G401 (cell line): Measurements from ENCODE around the gene BTBD1. TPM values are rescaled to one million over a fixed set of nuclear protein-coding genes. Genes with fewer than 3 reads are reported as not detected.

Experiments used
- DNase-seq: peaks from one replicate; pipeline ENCODE4 v3.0.0-alpha.2; 2015; ENCODE audit warnings: low spot score
- in situ Hi-C: cut with HindIII; loops from 2 replicates; pipeline ENCODE4 v1.10.0; 2016; ENCODE audit warnings: low sequenced_read_pairs, mixed read lengths
- total RNA-seq: library from RNA; depleted of rRNA; stranded (reverse); fragments of >200 nt; shearing (Covaris generic); gene quantifications from 2 replicates; pipeline ENCODE4 v1.2.3, GENCODE V29; 2014; rRNA removed

The BTBD1 gene
- total RNA-seq, 1 experiment from 2014 or later, result 136 TPM

GRCh38 chr15:82968066-82968465, 99.0 kb downstream of the BTBD1 start:
- DNase-seq, result no peak
- in situ Hi-C loops, result no loop called here

GRCh38 chr15:82966671-82967071, 100.4 kb downstream of the BTBD1 start:
- in situ Hi-C loops, result no loop called here
- DNase-seq, result no peak

Other genes with a start within 250 kb of the BTBD1 start
- gene HOMER2, start 114.5 kb downstream of the BTBD1 start, total RNA-seq, result 36.0 and 40.4 TPM in 2 replicates
- gene RAMAC, start 81.0 kb downstream of the BTBD1 start, total RNA-seq, result 26.8 and 38.9 TPM in 2 replicates
- 15.7 and 21.2 TPM in 2 replicates for gene C15orf40, start 55.6 kb downstream of the BTBD1 start, total RNA-seq
- gene TM6SF1, start 40.4 kb upstream of the BTBD1 start, total RNA-seq, result not detected in 2 replicates
- gene HDGFL3, start 140.6 kb upstream of the BTBD1 start, total RNA-seq, result 31.3 and 67.3 TPM in 2 replicates
- not detected in 2 replicates for gene BNC1, start 217.4 kb upstream of the BTBD1 start, total RNA-seq